ENCODE results near the gene ISL2. TPM values are rescaled to one million over a fixed set of nuclear protein-coding genes. Genes with fewer than 3 reads are reported as not detected.

ISL2 gene
- polyA plus RNA-seq, 2 of the 4 experiments (the other 2 are of a cell fraction) = 2.6 to 3.2 TPM

GRCh38 chr15:76391309-76391708 lies 54.7 kb downstream of the ISL2 start:
- FAIRE-seq (no peak), ATAC-seq (no peak; a peak in 1 of 6 replicates), DNase-seq (ENCODE audit: low read depth in 1 of 2, low spot score in 1 of 2) (no peak)
- TF ChIP-seq ATOH8 (CRISPR knock-in tag; IDR thresholded peaks at IDR 0.05; ENCODE audit: low read depth) (no peak), ZFP36 (IDR thresholded peaks at IDR 0.05; ENCODE audit: borderline replicate concordance, partially characterized antibody) (no peak), BHLHE40 (IDR thresholded peaks at IDR 0.05; ENCODE audit: low read depth, low read length) (no peak), ELK1 (IDR thresholded peaks at IDR 0.05; ENCODE audit: low read depth, low read length) (no peak), CBX8 (IDR thresholded peaks at IDR 0.05) (no peak), ZSCAN20 (CRISPR knock-in tag; IDR thresholded peaks at IDR 0.05) (no peak), ZNF302 (CRISPR knock-in tag; IDR thresholded peaks at IDR 0.05) (no peak), HMGXB4 (CRISPR knock-in tag; IDR thresholded peaks at IDR 0.05; ENCODE audit: borderline replicate concordance) (no peak), ESRRA (IDR thresholded peaks at IDR 0.05; ENCODE audit: borderline replicate concordance, low read length) (no peak), EP300 (IDR thresholded peaks at IDR 0.05) (no peak), HES2 (IDR thresholded peaks at IDR 0.05) (no peak), JUN (IDR thresholded peaks at IDR 0.05) (no peak), NR3C1 (IDR thresholded peaks at IDR 0.05) (no peak), SREBF2 (IDR thresholded peaks at IDR 0.05) (no peak), PBX3 (IDR thresholded peaks at IDR 0.05) (no peak), MAX (IDR thresholded peaks at IDR 0.05) (no peak)
- WGBS (ENCODE audit: missing lambda C conversion rate) = 65% methylated on average over 3 of the region's 3 CpGs
- no peak overlapping the region for H3K27ac ChIP-seq
- H3K4me1 ChIP-seq = peaks cover 6% of the 10 kb centered on the region; the same call in 1 of the 3 replicates
- POLR2A ChIA-PET = interaction anchor here (1.2 kb wide), 1 partner anchor 11 kb away, joined by 4 read pairs; no protein-coding TSS in a partner anchor
- H3K9me3 ChIP-seq = no peaks in the 10 kb centered on the region
- no peak overlapping the region for H3K4me3 ChIP-seq
- no peak overlapping the region for H3K4me2 ChIP-seq
- CTCF ChIA-PET = interaction anchor here (0.5 to 1.8 kb wide), 4 partner anchors 10 to 78 kb away, joined by 3 to 8 read pairs (median 4); no protein-coding TSS in a partner anchor

- ATAC-seq (no peak), FAIRE-seq (no peak), DNase-seq (ENCODE audit: low read depth in 1 of 2, low spot score in 1 of 2) (no peak)
- TF ChIP-seq KDM1A (IDR thresholded peaks at IDR 0.05; ENCODE audit: low read depth) (no peak), KDM5A (IDR thresholded peaks at IDR 0.05) (no peak), NR3C1 (IDR thresholded peaks at IDR 0.05) (no peak), EHMT2 (IDR thresholded peaks at IDR 0.05; ENCODE audit: low read depth) (no peak), ELK1 (IDR thresholded peaks at IDR 0.05; ENCODE audit: low read depth, low read length) (no peak), RCOR1 (IDR thresholded peaks at IDR 0.05; ENCODE audit: low read depth, low read length) (no peak), EP300 (IDR thresholded peaks at IDR 0.05) (no peak), NFE2L2 (conservative IDR thresholded peaks at IDR 0.05; ENCODE audit: low read length) (no peak), CHD2 (IDR thresholded peaks at IDR 0.05; ENCODE audit: low read length, partially characterized antibody) (no peak), CHD4 (IDR thresholded peaks at IDR 0.05; ENCODE audit: borderline replicate concordance) (no peak), CEBPB (IDR thresholded peaks at IDR 0.05) (no peak)
- ChIA-PET CTCF (interaction anchor here (0.5 to 1.8 kb wide), 5 partner anchors 11 to 310 kb away, joined by 3 to 8 read pairs (median 3); no protein-coding TSS in a partner anchor), POLR2A (interaction anchor here (1.2 kb wide), 1 partner anchor 12 kb away, joined by 4 read pairs; no protein-coding TSS in a partner anchor)
- Histone ChIP-seq H3K27ac (no peak overlapping the region), H3K4me2 (no peak overlapping the region), H3K4me1 (peaks cover 6% of the 10 kb centered on the region; the same call in 1 of the 3 replicates), H3K4me3 (no peak overlapping the region), H3K9me3 (no peaks in the 10 kb centered on the region)
Observed at GRCh38 chr15:76391847-76392246, 55.3 kb downstream of the ISL2 start.
